Measurements from ENCODE around the gene WDR5B. TPM values are rescaled to one million over a fixed set of nuclear protein-coding genes. Genes with fewer than 3 reads are reported as not detected.

The WDR5B gene
- total RNA-seq, 1 donor from 2014 or later = 3.6 TPM

DNA sequence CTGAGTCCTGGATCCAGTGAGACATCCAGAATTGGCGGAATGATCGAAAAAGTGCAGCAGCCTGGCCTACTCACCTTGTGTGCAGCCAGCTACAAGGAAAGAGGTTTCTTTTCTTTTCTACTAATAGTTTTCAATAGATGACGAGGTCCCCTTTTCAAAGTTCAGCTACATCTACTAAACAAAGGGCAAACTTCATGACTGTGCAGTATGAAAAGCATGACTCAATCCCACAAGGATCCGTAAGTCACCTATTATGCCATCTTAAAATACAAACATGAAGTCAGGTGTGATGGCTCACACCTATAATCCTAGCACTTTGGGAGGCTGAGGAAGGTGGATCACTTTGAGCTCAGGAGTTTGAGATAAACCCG is 49.5 kb downstream of the WDR5B start:
- no peak for DNase-seq (ENCODE audit: low read depth in 2 of 2)

DNA sequence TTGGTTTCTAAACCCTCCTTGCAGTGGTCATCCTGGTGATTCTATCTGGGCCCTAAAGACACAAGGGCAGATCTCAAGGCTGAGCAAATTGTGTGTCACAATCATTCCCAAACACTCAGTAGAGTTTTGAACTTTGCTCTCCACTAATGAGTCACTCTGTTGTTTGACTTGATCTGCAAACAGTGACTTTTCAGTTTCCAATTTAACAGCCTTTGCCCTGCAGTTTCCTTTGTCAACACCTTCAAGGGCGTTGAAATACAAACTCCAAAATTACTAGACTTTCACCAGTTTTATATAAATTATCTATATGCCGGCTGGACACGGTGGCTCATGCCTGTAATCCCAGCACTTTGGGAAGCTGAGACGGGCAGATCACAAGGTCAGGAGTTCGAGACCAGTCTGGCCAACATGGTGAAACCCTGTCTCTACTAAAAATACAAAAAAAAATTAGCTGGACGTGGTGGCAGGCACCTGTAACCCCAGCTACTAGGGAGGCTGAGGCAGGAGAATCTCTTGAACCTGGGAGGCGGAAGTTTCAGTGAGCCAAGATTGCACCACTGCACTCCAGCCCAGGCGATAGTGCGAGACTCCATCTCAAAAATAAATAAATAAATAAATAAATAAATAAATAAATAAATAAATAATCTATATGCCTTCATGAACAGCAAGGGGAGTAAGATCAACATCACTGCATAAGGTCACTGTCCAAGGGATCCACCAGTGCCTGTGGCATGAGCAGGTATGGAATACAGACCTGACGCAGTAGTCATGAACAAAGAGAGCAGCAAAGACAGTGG is 50.1 kb downstream of the WDR5B start:
- peak in 1 of 2 donors; percentile 30 for DNase-seq (ENCODE audit: low read depth in 2 of 2)

DNA sequence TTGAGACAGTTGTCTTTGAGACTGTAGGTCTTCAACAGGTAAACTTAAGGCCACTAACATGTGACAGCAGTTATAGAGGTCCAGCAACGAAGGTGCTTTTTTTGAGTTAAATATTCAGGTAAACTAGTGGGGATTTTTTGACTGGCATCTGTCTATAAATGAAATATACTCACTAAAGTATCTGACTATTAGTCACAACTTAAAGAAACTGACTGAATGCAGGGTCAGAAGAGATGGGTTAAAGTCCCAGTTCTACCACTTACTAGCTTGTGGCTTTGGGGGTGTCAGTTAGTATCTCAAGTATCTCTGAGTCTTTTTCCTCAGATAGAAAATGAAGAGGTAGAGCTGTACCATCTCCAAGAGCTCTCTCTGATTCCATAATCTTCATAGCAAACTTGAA is 50.8 kb downstream of the WDR5B start:
- DNase-seq (ENCODE audit: low read depth in 2 of 2) = no peak

DNA sequence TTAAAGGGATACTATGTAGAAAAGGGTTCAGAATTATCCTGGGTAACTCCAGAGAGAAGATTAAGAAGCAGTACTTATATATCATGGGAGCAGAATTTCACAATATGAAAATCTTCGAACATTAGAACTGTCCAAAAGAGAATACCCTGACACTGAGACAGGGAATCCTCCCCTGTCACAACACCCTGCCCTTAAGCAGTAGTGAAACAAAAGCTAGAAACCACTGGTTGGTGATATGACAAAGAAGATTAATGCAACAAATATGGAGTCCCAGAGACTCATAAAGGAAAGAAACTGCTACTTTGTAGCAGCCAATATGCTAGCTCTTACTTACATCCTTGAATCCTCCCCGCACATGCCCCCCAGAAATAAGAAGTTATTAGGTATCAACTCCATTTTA is 51.4 kb downstream of the WDR5B start:
- no peak for DNase-seq (ENCODE audit: low read depth in 2 of 2)

Other genes starting within 250 kb of the WDR5B start
- gene CASR, start 232.4 kb downstream of the WDR5B start, total RNA-seq = not detected in 2 replicates
- not detected in 2 replicates for gene CSTA, start 90.8 kb downstream of the WDR5B start, total RNA-seq
- 21.7 and 25.9 TPM in 2 replicates for gene MIX23, start 32.8 kb downstream of the WDR5B start, total RNA-seq
- 4.0 and 7.2 TPM in 2 replicates for gene FAM162A, start 31.9 kb downstream of the WDR5B start, total RNA-seq
- 20.9 and 25.7 TPM in 2 replicates for gene KPNA1, start 98.9 kb upstream of the WDR5B start, total RNA-seq
- 12.4 and 13.6 TPM in 2 replicates for gene PARP9, start 148.2 kb upstream of the WDR5B start, total RNA-seq
- 18.1 and 21.4 TPM in 2 replicates for gene DTX3L, start 148.3 kb upstream of the WDR5B start, total RNA-seq
- 0.39 and 1.0 TPM in 2 replicates for gene PARP15, start 161.6 kb upstream of the WDR5B start, total RNA-seq